Skeletal muscle satellite cell (primary cell): Measurements from ENCODE around the gene MAP3K21. TPM values are rescaled to one million over a fixed set of nuclear protein-coding genes. Genes with fewer than 3 reads are reported as not detected.

Experiments used
- H3K27me3 ChIP-seq: 2 replicates; pipeline ENCODE4 v1.7.0; 2013; ENCODE audit warnings: low read length; ENCODE audit not compliant: control insufficient read depth, insufficient read depth
- H3K36me3 ChIP-seq: 2 replicates; pipeline ENCODE4 v1.7.0; 2013; ENCODE audit warnings: mild to moderate bottlenecking, control low read depth, low read length; ENCODE audit not compliant: insufficient read depth
- H3K4me1 ChIP-seq: 2 replicates; pipeline ENCODE4 v1.7.0; 2013; ENCODE audit warnings: low read length; ENCODE audit not compliant: control insufficient read depth, insufficient read depth
- H3K4me2 ChIP-seq: 2 replicates; pipeline ENCODE4 v1.7.0; 2013; ENCODE audit warnings: mild to moderate bottlenecking, low read length
- H3K4me3 ChIP-seq: 2 replicates; pipeline ENCODE4 v1.7.0; 2013; ENCODE audit warnings: low read length
- H3K9ac ChIP-seq: 2 replicates; pipeline ENCODE4 v1.7.0; 2013; ENCODE audit warnings: mild to moderate bottlenecking, low read depth, low read length, moderate library complexity
- H3K9me3 ChIP-seq: replicated peaks from 2 replicates; pipeline ENCODE4 v1.7.0; 2013; ENCODE audit warnings: mild to moderate bottlenecking, control low read depth, low read length
- total RNA-seq: library from RNA; depleted of rRNA; stranded (reverse); fragments of >200 nt; gene quantifications from 2 replicates; pipeline ENCODE4 v1.2.3, GENCODE V29; 2012; rRNA removed

The MAP3K21 gene
- 1.1 and 2.3 TPM in 2 replicates for total RNA-seq

DNA sequence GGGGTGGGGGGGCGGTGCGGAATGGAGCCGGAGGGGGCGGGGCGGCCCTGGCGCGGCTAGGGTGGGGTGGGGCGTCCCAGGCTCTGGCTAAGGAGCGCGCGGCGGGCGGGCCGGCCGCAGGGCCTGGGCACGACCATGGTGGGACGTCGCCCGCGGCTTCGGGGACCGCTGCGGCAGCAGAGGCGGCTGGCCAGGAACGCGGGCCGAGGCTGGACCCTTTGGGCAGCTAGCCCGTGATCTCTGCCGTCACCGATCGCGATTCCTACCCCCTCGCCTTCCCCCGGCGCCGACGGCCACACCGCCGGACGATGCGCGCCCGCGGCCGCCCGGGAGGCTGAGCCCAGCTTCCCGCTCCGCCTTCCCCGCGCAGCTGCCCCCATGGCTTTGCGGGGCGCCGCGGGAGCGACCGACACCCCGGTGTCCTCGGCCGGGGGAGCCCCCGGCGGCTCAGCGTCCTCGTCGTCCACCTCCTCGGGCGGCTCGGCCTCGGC is at the start of gene MAP3K21:
TSS of gene MAP3K21 (plus strand) at position 74 of the 491 bp plus-strand sequence. CDS start at position 379, 305 bp downstream.
- H3K4me3 ChIP-seq = peak within 1 kb of the TSS; percentile 72
- peak within 1 kb of the TSS; percentile 50 for H3K9ac ChIP-seq
- H3K4me1 ChIP-seq = peaks cover 13% of the 10 kb centered on the region
- H3K9me3 ChIP-seq = no peaks in the 10 kb centered on the region
- peaks cover 20% of the 10 kb centered on the region for H3K27me3 ChIP-seq
- H3K36me3 ChIP-seq = no peaks in the 10 kb centered on the region
- peak within 1 kb of the TSS; percentile 95 for H3K4me2 ChIP-seq

DNA sequence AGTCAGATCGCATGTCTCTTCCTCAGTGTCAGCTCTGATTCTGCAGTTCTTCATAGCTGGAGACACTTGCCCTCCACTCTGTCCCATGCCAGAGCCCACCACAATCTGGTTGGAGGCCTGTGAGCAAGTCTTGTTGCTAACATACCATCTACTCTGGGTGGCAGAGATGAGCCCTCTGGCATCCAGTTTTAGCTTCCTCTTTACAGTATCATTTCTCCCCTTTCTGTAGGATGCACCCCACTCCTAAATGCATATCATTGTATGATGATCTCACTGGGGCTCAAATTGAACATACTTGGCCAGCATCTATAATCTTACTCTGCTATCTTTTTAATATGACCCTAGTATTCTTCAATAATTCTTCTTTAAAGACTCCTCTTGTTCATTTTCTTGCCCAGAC is 48.9 kb upstream of the MAP3K21 start:
- Histone ChIP-seq H3K27me3 (no peaks in the 10 kb centered on the region), H3K36me3 (no peaks in the 10 kb centered on the region), H3K9ac (no peak overlapping the region), H3K4me2 (no peak overlapping the region), H3K9me3 (no peaks in the 10 kb centered on the region), H3K4me1 (peaks cover 12% of the 10 kb centered on the region), H3K4me3 (no peak overlapping the region)

DNA sequence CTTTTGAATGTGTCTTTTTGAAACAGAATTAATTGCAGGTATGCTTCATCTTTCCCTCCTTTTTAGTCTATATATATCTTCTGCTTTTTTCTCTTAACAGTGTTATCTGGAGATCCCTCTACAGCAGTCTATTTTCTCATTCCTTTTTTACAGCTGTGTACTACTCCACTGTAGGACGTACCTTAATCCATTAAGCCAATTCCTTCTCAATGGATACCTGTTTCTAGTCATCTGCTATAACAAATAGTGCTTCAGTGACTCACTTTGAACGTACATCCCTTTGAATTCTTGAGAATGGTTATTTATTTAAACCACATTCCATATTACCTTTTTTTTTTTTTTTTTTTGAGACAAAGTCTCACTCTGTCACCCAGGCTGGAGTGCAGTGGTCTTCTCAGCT is 47.6 kb upstream of the MAP3K21 start:
- Histone ChIP-seq H3K9me3 (no peaks in the 10 kb centered on the region), H3K9ac (no peak overlapping the region), H3K4me1 (peaks cover 12% of the 10 kb centered on the region), H3K36me3 (no peaks in the 10 kb centered on the region), H3K27me3 (no peaks in the 10 kb centered on the region), H3K4me2 (no peak overlapping the region), H3K4me3 (no peak overlapping the region)

DNA sequence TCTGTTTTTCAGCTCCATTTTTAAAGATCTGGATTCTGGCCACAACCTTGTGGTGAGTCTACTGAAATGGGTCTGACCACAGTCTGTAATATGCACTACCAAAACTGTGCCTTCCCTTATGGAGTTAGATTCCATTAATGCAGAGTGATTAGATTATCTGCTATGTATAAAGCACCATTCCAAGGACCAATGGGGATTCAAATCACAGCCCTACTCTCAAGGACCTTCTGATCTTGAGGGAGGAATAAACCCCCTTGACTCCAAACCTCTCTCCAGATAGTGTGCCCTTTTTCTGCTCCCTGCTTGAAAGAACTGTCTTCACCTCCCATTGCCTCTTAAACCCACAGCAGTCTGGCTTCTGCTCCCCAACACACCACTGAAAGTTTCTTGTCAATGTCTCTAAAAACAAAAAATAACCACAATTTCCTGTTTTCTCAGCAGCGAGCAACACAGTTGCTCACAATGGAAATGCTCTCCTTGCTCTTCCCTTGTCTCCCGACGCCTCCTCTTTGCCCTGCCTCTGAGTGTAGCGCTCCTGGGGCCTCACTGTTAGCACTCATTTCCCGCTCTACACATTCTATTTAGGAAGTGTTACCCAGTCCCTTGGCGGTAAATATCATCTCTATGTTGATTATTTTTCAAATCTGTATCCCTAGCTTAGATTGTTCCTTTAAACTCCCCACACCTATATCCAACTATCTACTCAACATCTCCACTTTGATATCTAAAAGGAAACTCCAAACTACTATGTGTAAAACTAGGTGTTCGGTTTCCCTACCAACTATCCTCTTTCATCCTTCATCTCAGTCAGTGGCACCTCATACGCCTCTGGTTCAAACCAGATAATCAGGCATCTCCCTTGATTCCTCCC is 45.6 kb upstream of the MAP3K21 start:
- Histone ChIP-seq H3K9ac (no peak overlapping the region), H3K4me1 (peaks cover 12% of the 10 kb centered on the region), H3K9me3 (no peaks in the 10 kb centered on the region), H3K36me3 (no peaks in the 10 kb centered on the region), H3K27me3 (no peaks in the 10 kb centered on the region), H3K4me2 (peak overlapping the region; percentile 11), H3K4me3 (no peak overlapping the region)

DNA sequence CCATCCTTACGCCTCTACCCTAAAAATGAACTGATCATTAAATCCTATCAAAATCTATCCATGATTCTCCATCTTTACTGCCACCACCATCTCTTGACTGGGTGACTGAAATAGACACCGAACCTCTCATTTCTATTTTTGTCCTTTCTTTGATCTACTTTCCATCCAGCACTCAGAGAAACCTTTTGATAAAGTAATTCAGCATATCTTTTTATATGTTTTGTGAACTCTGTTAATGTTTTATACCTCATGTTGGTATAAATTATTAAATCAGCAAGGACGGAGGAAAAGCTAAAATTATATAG is 45.0 kb upstream of the MAP3K21 start:
- H3K4me3 ChIP-seq = no peak overlapping the region
- no peaks in the 10 kb centered on the region for H3K27me3 ChIP-seq
- H3K9me3 ChIP-seq = no peaks in the 10 kb centered on the region
- no peak overlapping the region for H3K4me2 ChIP-seq
- no peak overlapping the region for H3K9ac ChIP-seq
- H3K4me1 ChIP-seq = peaks cover 12% of the 10 kb centered on the region
- H3K36me3 ChIP-seq = no peaks in the 10 kb centered on the region

DNA sequence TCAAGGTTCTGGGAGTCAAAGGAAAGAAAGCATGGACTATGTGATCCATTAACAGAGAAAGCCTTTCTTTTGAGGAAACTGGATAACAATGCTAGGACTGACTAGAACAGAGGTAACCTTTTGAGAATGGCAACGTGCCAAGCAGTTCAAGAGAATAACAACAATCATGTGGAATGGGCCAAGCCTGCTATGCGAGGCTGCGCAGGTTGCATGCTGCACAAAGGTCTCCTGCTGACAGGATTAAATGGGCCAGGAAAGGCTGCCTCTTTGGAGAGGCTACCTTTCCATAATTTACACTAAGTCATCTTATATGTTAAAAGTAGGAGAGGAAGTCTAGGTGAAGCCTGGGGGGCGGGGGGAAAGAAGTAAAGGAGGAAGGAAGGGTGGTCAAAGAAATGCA is 37.8 kb upstream of the MAP3K21 start:
- H3K4me3 ChIP-seq = no peak overlapping the region
- H3K9me3 ChIP-seq = no peaks in the 10 kb centered on the region
- no peak overlapping the region for H3K4me2 ChIP-seq
- no peak overlapping the region for H3K9ac ChIP-seq
- H3K4me1 ChIP-seq = peaks cover 14% of the 10 kb centered on the region
- H3K36me3 ChIP-seq = no peaks in the 10 kb centered on the region
- no peaks in the 10 kb centered on the region for H3K27me3 ChIP-seq

DNA sequence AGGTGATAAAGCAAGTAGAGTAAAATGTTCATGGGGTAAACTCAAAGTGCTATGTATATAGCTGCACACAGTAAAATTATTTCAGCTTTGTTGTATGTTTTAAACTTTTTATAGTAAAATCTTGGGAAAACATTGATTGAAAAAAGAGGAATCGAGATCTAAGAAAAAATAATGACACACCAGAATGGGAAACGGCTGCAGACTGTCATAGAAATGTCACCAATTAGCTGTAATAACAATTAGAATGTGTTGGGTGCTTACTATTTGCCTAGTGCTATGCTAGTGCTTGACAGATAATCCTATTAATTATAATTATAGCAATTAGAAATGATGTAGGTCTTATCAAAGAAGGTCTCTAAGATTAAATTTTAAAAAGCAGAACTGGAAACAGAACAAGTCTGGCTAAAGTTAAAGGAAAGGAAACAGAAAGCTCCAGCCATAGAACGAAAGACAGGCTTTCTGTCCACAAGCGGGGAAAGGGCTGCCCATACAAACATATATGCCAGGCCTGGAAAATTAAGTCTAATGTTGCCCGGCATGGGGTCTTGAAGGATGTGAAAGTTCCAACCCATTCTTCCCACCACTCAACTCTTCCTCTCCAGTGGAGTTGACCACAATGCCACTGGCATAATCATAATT is 37.0 kb upstream of the MAP3K21 start:
- no peaks in the 10 kb centered on the region for H3K9me3 ChIP-seq
- no peak overlapping the region for H3K4me3 ChIP-seq
- no peaks in the 10 kb centered on the region for H3K27me3 ChIP-seq
- H3K36me3 ChIP-seq = no peaks in the 10 kb centered on the region
- H3K9ac ChIP-seq = no peak overlapping the region
- H3K4me1 ChIP-seq = peaks cover 16% of the 10 kb centered on the region
- no peak overlapping the region for H3K4me2 ChIP-seq

DNA sequence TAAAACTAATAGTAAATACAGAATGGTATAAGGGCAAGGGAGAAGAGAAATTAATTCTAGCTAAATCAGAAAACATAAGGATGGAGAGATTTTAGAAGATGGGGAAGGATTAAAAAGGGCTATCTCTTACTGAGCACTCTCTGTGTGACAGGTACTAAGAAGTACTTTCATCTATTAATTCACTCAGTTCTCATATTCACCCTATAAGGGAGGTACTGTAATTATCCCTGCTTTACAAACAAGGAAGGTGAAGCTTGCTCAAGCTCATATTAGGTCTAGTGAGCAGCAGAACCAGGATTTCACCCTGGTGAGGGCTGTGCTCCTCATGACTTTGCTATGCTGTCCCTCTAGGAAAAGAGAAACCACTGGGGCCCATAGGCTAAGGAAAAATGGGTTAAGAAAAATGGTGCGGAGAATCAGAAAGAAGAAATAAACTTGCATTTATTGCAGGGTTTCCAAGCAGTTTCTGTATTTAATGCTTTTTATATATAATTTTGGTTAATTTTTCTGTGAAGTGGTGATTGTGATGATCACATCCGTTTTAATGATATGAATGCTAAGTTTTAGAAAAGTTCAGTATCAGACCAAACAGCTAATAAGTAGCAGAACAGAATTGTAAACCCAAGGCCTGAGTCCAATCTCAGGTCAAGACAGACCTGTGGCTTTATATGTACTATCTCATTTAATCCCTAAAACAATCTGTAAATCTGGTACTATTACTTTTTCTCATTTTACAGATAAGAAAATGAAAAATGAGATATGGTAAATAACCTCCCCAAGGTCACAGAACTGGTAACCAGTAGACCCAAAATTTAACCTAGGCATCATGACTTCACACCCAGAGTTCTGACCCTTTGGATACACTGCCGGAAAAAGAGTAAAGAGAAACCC is 33.7 kb upstream of the MAP3K21 start:
- Histone ChIP-seq H3K36me3 (no peaks in the 10 kb centered on the region), H3K4me2 (peak overlapping the region; percentile 95), H3K4me3 (no peak overlapping the region), H3K27me3 (no peaks in the 10 kb centered on the region), H3K9me3 (no peaks in the 10 kb centered on the region), H3K4me1 (peaks cover 20% of the 10 kb centered on the region), H3K9ac (no peak overlapping the region)

DNA sequence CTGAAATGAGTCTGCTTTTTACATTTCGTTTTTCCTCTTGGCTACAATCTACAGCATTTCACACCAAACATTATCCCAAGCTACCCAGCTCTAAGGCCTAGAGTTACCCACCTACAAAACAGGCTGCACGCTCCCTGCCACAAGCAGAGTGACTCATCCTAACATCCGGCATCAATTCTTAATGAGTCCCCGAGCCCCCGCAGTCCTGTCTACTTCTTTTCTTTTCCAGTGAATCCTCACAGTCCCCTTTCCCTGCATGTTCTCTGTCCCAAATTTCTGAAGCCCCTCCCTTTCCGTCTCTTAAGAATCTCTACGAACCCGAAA is 32.6 kb upstream of the MAP3K21 start:
- Histone ChIP-seq H3K4me2 (peak overlapping the region; percentile 95), H3K9me3 (no peaks in the 10 kb centered on the region), H3K27me3 (no peaks in the 10 kb centered on the region), H3K4me3 (peak overlapping the region; percentile 87), H3K4me1 (peaks cover 20% of the 10 kb centered on the region), H3K9ac (peak overlapping the region; percentile 80), H3K36me3 (no peaks in the 10 kb centered on the region)

DNA sequence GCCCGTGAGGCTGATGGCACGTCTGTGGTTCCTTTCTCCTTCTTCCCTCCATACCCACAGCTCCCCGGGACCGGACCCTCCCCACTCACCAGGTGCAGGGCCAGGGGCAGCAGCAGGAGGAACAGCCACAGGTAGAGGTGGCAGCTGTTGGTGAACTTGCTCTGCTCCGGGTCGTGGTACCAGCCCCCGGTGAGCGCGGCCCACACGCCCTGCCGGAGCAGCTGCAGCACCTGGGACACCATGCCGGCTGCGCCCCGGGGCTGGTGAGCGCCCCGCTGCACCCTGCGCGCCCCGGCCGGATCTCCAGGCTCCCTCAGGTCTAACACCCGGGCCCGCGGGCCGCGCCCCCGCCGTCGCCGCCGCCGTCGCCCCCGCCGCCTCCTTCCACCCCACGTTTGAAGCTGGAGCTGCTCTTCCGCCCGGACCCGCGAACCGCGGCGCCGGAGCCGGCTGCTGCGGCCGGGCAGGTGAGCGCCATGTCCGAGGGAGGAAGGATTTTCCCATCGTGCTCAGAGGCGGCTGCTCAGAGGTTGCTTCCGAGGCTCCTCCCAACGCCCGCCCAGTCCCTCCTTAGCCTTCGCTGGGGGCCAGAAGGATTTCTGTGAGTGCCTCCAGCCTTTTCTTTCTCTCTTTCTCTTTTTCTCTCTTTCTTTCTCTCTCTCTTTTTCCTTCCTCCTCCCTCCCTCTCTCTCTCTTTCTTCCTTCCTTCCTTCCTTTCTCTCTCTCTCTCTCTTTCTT is 32.1 kb upstream of the MAP3K21 start, which contains the start of gene PCNX2:
TSS of gene PCNX2 (minus strand) at position 489 of the 738 bp plus-strand sequence. CDS start at position 242, 247 bp downstream.
- no peaks in the 10 kb centered on the region for H3K9me3 ChIP-seq
- no peaks in the 10 kb centered on the region for H3K36me3 ChIP-seq
- H3K4me3 ChIP-seq = peak within 1 kb of the TSS; percentile 87
- peaks cover 20% of the 10 kb centered on the region for H3K4me1 ChIP-seq
- peak within 1 kb of the TSS; percentile 80 for H3K9ac ChIP-seq
- peak within 1 kb of the TSS; percentile 95 for H3K4me2 ChIP-seq
- no peaks in the 10 kb centered on the region for H3K27me3 ChIP-seq

DNA sequence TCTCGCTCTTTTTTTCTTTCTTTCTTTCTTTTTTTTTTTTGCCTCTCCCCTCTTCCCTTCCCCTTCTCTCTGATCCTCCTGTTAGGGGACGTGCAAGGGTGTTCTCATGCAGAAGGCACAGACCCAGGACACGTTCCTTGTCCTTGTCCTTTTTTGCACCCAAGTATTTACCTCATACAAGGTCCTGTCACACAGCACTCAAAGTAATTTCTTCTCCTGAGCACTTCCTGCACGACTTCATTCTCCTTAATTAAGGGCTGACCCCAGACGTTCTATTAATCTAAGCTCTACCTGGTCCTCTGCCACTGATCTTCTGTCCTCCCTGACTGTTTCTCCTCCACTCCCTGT is 31.6 kb upstream of the MAP3K21 start:
- peak overlapping the region; percentile 87 for H3K4me3 ChIP-seq
- H3K9ac ChIP-seq = peak overlapping the region; percentile 80
- no peaks in the 10 kb centered on the region for H3K36me3 ChIP-seq
- peaks cover 3% of the 10 kb centered on the region for H3K27me3 ChIP-seq
- peaks cover 20% of the 10 kb centered on the region for H3K4me1 ChIP-seq
- peak overlapping the region; percentile 95 for H3K4me2 ChIP-seq
- no peaks in the 10 kb centered on the region for H3K9me3 ChIP-seq
